GM19463 (cell line): ENCODE measurements around the gene SORCS2.

Source experiments
- ATAC-seq: cut with Tn5 transposase; IDR thresholded peaks from one replicate; pipeline ENCODE4 v1.9.1; 2021; ENCODE audit warnings: mild to moderate bottlenecking, moderate library complexity; ENCODE audit not compliant: unreplicated experiment

Gene SORCS2

GRCh38 chr4:7347981-7348380 is 155.6 kb downstream of the SORCS2 start:
- no peak for ATAC-seq

GRCh38 chr4:7348946-7349900 is 156.9 kb downstream of the SORCS2 start:
- ATAC-seq: no peak

GRCh38 chr4:7350396-7350795 is 158.1 kb downstream of the SORCS2 start:
- no peak for ATAC-seq

- ATAC-seq: no peak
Observed at GRCh38 chr4:7351014-7351413, 158.7 kb downstream of the SORCS2 start.

- no peak for ATAC-seq
Observed at GRCh38 chr4:7352486-7352885, 160.1 kb downstream of the SORCS2 start.

GRCh38 chr4:7353046-7353790 is 160.9 kb downstream of the SORCS2 start:
- no peak for ATAC-seq

GRCh38 chr4:7353846-7354610 is 161.7 kb downstream of the SORCS2 start:
- no peak for ATAC-seq

GRCh38 chr4:7354927-7355326 is 162.6 kb downstream of the SORCS2 start:
- no peak for ATAC-seq

- no peak for ATAC-seq
Observed at GRCh38 chr4:7355795-7356194, 163.5 kb downstream of the SORCS2 start.

- no peak for ATAC-seq
Observed at GRCh38 chr4:7356667-7357310, 164.5 kb downstream of the SORCS2 start.

GRCh38 chr4:7357323-7357722 is 165.0 kb downstream of the SORCS2 start:
- no peak for ATAC-seq

- ATAC-seq: no peak
Observed at GRCh38 chr4:7358100-7358735, 165.9 kb downstream of the SORCS2 start.

- ATAC-seq: no peak
Observed at GRCh38 chr4:7359400-7360062, 167.2 kb downstream of the SORCS2 start.

GRCh38 chr4:7360806-7361205 is 168.5 kb downstream of the SORCS2 start:
- no peak for ATAC-seq

GRCh38 chr4:7361280-7361895 is 169.1 kb downstream of the SORCS2 start:
- no peak for ATAC-seq

GRCh38 chr4:7362341-7362740 is 170.0 kb downstream of the SORCS2 start:
- ATAC-seq: no peak

GRCh38 chr4:7362862-7363430 is 170.6 kb downstream of the SORCS2 start:
- ATAC-seq: no peak

GRCh38 chr4:7364979-7365378 is 172.6 kb downstream of the SORCS2 start:
- no peak for ATAC-seq
